NCI-H2196 treated with DMSO at 0.1 percent for 48 hours (cell line): ENCODE data around the gene KRTAP4-4.
"Not testable (repeated sequence)": the region's sequence is repeated elsewhere in the genome, so short reads cannot be mapped to it uniquely, and the experiment has no call there.

Experiments
- DNase-seq: peaks from one replicate; lab custom pipeline; 2025; ENCODE audit not compliant: unreplicated experiment; lab: John Stamatoyannopoulos, UW

KRTAP4-4 gene

DNA sequence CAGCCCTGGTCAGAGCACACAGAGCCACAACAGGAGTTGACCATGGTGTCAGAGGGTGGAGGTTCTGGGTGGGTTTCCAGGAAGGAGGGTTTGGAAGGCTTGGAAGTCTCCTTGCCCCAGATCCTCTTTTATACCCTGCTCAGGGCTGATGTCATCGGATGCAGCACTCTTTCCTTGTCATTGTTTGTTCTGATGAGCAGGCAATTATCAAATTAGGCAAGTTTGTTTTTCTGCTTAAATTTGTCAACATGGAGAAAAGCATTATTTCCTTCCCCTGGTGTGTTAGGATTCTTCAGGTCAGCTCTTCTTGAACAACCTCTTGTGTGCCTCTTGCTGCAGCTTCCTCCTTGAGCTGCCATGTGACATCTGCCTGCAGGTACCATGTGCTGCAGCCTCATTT, at the start of gene KRTAP4-4:
Gene KRTAP4-4, minus strand, starts transcription at position 101 of the 400 bp plus-strand sequence. Its CDS starts 57 bp downstream, at position 44.
- no peak for DNase-seq

DNA sequence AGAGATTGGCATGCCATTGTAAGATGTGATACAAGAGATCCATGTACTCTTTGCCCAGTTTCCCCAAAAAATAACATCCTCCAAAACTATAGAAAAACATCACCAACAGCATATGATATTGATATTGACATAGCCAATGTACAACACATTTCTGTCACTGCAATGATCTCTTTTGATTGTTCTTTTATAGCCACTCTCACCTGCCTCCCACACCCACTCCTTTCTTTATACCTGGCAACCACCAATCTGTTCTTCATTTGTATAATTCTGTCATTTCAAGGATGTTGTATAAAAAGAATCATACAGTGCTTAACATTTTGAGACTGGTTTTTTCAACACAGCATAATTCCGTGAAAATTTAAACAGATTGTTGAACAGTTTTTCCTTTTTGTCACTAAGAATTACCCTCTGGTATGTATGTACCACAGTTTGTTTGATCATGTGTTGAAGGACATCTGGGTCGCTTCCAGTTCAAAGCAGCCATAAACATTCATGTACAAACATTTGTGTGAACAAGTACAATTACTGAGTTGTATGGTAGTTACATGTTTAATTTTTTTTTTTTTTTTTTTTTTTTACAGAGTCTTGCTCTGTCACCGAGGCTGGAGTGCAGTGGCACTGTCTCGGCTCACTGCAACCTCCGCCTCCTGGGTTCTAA, 39.0 kb upstream of the KRTAP4-4 start:
- DNase-seq = no peak

DNA sequence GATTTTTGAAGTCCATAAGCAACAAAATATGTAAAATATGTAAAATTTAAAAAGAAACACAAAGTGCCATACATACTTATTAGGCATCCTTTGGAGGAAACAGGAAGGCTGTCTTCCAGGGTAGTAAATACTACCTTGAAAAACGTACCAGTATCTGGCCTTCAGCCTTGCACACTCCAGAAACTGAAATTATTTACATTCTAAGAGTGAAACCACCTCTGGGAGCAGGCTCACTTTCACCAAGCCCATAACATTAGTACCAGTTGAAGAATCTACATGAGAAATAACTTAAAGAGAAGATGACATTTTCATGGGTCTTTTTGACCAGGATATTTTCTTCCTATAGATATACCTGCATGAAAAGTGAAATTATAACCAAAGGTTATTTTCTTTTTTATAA, 35.5 kb upstream of the KRTAP4-4 start:
- DNase-seq = no peak

DNA sequence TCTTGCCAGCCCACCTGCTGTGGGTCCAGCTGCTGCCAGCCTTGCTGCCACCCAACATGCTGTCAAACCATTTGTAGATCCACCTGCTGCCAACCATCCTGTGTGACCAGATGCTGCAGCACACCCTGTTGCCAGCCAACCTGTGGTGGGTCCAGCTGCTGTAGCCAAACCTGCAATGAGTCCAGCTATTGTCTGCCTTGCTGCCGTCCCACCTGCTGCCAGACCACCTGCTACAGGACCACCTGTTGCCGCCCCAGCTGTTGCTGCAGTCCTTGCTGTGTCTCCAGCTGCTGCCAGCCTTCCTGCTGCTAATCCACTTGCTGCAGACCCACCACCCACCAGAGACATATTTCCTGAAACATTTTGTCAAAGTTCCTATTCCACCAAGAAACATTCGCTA, 29.8 kb upstream of the KRTAP4-4 start:
- DNase-seq = no peak

DNA sequence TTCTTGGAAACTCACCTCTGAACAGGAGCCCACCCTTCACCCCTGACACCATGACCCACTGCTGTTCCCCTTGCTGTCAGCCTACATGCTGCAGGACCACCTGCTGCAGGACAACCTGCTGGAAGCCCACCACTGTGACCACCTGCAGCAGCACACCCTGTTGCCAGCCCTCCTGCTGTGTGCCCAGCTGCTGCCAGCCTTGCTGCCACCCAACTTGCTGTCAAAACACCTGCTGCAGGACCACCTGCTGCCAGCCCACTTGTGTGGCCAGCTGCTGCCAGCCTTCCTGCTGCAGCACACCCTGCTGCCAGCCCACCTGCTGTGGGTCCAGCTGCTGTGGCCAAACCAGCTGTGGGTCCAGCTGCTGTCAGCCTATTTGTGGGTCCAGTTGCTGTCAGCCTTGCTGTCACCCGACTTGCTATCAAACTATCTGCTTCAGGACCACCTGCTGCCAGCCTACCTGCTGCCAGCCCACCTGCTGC, 29.3 kb upstream of the KRTAP4-4 start, which contains the start of gene KRTAP9-1:
Gene KRTAP9-1, plus strand, starts transcription at position 51 of the 482 bp plus-strand sequence. Its CDS starts 0 bp downstream, at position 51.
- DNase-seq = not testable (repeated sequence)

DNA sequence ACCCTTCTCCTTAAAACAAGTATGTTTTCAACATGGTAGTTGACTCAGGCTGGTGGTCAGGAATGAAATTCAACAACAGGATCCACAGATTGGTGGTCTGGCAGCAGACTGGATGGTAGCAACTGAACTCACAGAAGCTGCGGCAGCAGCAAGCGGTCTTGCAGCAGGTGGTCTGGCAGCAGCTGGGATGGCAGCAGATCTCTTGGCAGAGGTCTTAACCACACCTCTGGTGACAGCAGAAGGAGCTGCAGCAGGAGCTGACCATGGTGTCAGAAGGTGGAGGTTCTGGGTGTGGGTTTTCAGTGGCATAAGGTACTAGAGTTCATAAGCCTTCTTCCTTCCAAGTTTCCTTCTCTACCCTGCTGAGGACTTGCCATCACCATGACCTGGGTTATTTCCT, 26.3 kb upstream of the KRTAP4-4 start:
- DNase-seq = no peak

DNA sequence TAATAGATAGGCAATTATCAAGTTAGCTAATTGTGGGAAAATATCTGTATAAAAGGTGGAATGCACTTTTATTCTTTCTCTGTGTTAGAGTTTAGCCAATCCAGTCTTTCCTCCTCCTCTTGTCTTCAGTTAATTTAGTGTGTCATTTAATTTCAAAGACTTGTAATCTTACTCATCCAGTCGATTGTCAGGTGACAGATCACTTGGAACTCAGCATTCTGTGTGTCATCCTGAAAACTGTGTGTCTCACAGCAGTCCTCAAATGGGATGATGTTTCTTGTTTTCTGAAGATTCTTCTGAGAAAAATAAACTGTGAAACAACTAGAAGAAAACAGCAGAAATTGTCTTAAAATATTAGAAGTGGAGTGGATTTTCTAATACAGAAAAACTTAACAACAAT, 24.5 kb upstream of the KRTAP4-4 start:
- DNase-seq = no peak

DNA sequence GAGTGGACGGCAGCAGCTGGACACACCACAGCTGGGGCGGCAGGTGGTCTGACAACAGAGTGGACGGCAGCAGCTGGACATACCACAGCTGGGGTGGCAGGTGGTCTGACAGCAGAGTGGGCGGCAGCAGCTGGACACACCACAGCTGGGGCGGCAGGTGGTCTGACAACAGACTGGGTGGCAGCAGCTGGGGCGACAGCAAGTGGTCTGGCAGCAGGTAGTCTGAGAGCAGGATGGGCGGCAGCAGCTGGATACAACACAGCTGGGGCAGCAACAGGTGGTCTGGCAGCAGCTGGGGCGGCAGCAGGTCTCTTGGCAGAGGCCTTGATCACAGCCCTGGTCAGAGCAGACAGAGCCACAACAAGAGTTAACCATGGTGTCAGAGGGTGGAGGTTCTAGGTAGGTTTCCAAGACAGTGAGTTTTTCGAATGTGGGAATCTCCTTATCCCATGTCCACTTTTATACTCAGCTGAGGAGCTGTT, 24.0 kb upstream of the KRTAP4-4 start, which contains the start of gene KRTAP4-1:
Gene KRTAP4-1, minus strand, starts transcription at position 432 of the 482 bp plus-strand sequence. Its CDS starts 57 bp downstream, at position 375.
- DNase-seq = no peak

DNA sequence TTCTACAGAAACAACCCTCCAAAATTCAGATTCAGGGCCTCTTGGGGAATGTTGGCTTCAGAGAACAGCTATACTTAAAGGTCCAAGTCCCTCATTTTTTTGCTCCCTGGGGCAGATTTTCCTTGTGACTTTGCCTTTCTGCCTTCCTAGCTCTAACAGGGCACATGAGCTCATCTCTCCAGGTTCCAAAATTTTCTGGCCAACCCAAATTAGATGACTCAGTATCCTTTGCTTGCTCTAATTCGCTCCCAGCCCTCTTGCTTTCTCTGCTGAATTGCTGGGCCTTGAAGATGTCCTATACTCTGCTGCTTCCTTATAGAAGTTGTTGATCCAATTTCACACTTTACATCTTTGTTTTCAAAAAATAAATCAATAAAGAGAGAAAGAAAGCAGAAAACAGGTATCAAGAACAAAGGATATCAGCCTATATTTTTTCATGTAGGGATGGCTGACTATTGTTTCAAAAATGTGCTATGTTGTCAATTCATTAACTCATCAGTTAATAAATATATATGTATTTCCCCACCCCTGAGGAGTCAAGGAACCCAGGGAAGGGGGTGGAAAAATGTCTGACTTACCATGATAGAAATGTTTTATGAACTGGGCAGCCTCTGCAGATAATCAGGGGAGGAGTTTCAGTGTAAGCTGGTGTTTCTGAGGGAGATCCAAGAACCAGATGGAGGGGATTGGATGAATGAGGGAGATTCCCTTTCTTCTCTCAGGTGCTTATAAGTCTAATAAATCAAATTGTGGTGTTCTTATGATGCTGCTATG, 18.5 kb upstream of the KRTAP4-4 start:
- no peak for DNase-seq

DNA sequence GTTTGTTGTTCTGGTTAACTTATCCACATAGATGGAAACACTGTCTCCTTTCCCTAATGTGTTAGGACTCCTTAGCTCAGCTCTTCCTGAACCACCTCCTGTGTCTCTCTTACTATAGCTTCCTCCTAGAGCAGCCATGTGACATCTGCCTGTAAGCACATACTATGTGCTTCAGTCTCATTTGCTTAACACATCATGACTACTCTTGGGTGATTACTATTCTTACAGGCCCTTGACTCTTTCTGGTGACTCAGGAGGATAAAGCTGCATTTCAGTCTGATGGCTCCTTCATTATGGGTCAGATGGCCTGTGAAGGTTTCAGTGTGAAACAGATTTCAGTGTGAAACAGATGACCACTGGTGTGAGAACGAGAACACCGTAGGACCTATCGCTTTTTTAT, 17.8 kb upstream of the KRTAP4-4 start:
- no peak for DNase-seq

DNA sequence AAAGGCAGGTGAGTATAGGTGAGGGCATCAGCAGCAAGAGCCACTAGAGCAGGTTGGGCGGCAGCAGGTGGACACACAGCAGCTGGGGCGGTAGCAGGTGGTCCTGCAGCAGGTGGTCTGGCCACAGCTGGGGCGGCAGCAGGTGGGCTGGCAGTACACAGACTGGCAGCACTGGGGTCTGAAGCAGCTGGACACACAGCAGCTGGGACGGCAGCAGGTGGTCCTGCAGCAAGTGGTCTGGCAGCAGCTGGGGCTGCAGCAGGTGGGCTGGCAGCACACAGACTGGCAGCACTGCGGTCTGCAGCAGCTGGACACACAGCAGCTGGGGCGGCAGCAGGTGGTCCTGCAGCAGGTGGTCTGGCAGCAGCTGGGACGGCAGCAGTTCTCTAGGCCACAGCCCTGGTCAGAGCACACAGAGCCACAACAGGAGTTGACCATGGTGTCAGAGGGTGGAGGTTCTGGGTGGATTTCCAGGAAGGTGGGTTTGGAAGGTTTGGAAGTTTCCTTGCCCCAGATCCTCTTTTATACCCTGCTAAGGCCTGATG, 17.3 kb upstream of the KRTAP4-4 start, which contains the start of gene KRTAP4-2:
Gene KRTAP4-2, minus strand, starts transcription at position 495 of the 545 bp plus-strand sequence. Its CDS starts 57 bp downstream, at position 438.
- DNase-seq = no peak

DNA sequence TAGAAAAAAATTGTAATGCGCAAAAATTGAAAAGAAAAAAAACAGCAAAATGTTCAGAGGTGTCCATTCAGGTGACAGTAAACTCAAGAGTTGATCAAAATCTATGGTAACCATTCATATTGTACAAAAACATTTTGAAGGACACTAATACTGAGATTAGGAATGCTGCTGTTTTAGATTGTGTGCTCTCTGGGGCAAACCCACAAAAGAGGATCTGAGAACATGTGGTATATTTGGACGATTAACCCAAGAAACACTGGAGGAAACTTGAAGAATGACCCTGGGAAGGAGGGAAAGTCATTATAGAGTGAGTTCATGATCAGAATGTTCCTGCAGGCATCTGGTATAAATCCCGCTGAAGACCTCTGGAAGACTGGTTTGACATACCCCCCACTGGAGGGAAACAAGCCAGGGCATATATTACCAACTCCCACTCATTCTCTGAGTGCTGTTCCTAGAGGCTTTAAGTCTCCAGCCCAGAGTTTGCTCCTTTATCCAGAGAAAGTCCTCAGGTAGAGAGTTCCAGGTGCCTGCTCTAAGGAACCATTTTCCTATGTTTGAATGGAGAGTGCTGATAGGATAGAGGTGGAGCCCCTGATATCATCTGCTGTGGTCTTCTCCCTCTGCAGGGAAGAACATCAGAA, 16.3 kb upstream of the KRTAP4-4 start:
- DNase-seq = no peak

DNA sequence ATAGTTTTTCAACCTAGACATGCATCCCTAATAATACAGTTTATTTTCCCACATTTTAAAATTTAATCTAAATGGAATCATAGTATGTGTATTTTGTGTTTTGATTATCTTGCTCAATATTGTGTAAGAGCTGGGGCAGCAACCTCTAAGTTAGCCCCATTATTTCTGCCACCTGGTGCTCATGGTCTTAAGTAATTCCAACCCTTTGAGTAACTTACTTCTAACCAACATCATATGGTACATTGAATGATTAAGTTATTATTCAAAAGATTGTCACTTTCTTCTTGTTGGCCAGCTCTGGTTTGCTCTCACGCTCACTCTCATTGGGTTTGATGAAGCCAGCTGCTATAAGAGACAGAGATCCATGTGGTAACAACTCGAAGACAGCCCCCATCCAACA, 11.3 kb upstream of the KRTAP4-4 start:
- DNase-seq = no peak

DNA sequence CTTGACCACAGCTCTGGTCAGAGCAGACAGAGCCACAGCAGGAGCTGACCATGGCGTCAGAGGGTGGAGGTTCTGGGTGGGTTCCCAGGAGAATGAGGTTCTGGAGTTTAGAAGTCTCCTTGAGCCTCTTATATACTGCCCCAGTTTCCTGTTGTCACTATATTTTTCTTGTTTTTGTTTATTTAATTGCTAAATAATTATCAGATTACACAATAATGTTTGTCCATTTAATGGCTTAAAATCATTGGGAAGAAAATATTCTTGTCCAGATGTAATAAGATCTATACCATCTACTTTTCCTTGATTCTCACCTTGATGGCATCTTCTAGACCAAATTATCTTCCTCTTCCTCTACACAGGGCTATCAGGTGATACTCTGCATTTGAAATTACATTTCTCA, 7.6 kb upstream of the KRTAP4-4 start, which contains the start of gene KRTAP4-3:
Gene KRTAP4-3, minus strand, starts transcription at position 101 of the 400 bp plus-strand sequence. Its CDS starts 49 bp downstream, at position 52.
- no peak for DNase-seq

DNA sequence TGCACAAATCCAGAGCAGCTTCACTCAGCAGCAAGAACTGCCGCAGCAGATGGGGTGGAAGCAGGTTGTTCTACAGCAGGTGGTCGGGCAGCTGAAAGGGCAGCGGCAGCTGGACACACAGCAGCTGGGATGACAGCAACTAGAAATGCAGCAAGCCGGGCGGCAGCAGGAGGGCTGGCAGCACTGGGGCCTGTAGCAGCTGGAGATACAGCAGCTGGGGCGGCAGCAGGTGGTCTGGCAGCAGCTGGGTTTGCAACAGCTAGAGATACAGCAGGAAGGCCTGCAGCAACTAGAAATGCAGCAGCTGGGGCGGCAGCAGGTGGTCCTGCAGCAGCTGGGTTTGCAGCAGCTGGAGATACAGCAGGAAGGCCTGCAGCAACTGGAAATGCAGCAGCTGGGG, 7.0 kb upstream of the KRTAP4-4 start:
- no peak for DNase-seq

DNA sequence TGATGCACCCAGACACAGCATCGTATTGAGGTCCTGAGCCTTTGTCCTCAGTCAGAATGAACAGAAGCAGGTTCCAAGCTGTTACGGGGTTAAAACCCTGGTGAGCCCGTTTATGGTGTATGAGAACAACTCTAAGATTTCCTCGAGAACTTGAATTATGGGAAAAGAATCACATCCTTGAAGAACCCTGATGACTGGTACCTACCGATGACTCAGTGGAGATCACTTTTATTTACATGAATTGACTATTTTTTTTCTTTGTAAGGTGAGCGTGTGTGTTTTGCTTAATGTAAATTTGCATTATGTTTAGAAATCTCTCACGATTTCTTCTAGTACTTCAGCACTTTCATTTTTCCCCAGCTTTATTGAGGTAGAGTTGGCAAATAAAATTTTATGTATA, 3.3 kb upstream of the KRTAP4-4 start:
- DNase-seq = no peak

DNA sequence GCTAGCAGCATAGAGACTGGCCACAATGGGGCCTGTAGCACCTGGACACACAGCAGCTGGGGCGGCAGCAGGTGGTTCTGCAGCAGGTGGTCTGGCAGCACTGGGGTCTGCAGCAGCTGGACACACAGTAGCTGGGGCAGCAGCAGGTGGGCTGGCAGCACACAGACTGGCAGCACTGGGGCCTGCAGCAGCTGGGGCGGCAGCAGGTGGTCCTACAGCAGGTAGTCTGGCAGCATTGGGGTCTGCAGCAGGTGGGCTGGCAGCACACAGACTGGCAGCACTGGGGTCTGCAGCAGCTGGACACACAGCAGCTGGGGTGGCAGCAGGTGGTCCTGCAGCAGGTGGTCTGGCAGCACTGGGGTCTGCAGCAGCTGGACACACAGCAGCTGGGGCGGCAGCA, 358 bp downstream of the KRTAP4-4 start:
- not testable (repeated sequence) for DNase-seq

DNA sequence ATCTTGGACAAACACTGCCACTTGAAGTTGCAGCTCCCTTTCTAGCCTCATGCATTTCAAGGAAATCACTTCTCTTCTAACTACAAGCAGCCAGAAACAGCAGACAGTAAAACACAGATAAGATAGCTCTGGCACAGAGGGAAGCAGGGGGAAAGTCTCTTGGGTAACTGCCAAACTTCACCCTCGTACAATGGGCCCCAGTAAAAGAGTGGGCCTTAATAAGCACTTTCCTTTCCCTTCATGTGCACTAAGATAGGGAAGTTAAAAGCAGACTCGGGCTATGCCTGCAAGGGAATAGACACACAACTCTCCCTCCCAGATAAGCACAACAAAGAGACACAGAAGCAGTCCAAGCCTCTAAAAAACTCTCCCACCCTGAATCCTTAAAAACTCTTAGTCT, 6.7 kb downstream of the KRTAP4-4 start:
- no peak for DNase-seq

DNA sequence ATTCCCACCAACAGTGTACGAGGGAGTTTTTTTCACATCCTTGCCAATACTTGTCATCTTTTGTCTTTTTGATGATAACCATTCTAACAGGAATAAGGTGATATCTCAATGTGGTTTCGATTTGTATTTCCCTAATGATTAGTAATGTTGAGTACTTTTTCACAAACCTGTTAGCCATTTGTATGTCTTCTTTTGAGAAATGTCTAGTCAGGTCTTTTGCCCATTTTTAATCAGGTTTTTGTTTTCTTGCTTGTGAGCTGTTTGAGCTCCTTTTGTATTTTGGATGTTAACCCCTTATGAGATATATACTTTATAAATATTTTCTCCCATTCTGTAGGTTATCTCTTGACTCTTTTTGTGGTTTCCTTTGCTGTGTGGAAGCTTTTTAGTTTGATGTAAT, 9.0 kb downstream of the KRTAP4-4 start:
- DNase-seq = no peak

DNA sequence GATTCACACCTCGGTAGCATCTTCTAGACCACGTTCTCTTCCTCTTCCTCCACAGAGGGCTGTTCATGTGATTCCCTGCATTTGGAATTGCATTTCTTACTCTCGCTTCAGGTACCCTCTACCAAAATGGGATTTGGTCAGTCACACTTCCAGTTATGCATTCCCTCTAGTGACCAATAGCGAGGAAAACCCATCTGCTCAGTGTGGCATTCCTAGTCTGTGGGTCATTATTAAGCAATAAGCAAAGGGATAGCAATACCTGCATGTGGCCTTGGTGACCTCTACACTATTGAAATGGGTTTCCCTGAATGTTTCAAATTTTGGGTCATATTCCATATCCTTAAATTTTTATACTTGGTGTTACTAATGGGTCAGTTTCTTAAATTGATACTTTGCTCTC, 10.5 kb downstream of the KRTAP4-4 start:
- DNase-seq = no peak

DNA sequence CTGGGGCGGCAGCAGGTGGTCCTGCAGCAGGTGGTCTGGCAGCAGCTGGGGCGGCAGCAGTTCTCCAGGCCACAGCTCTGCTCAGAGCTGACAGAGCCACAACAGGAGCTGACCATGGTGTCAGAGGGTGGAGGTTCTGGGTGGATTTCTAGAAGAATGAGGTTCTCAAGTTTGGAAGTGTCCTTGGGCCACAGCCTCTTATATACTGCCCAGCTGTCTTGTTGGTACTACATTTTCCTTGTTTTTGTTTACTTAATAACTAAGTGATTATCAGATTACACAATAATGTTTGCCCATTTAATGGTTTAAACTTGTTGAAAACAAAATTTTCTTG, 10.9 kb downstream of the KRTAP4-4 start, which contains the start of gene KRTAP4-5:
Gene KRTAP4-5, minus strand, starts transcription at position 174 of the 334 bp plus-strand sequence. Its CDS starts 58 bp downstream, at position 116.
- DNase-seq = no peak
